RWPE1 (cell line): Measurements from ENCODE around the gene GAP43.

Source experiments
- CTCF ChIA-PET: fragments of 350-600 bp; sonication (Branson Sonifier 250); formaldehyde crosslinking; extraction: SDS; loops from one replicate; lab custom pipeline; 2021; lab: Yijun Ruan, JAX
- POLR2A ChIA-PET: fragments of 400-600 bp; formaldehyde crosslinking; extraction: SDS; loops from one replicate; lab custom pipeline; 2020; ENCODE audit warnings: antibody characterized with exemption; ENCODE audit not compliant: low non-redundant PET; lab: Yijun Ruan, JAX
- DNase-seq: peaks from one replicate; pipeline ENCODE4 v3.0.0; 2012; ENCODE audit warnings: low spot score
- H3K27ac ChIP-seq: fragments of 450-650 bp; 2 replicates; pipeline ENCODE4 v1.5.1; 2017
- TF ChIP-seq, protein P1 (sequence below): fragments of 450-650 bp; conservative IDR thresholded peaks from 2 replicates; pipeline ENCODE4 v1.5.1; 2017; ENCODE audit warnings: low read depth, mild to moderate bottlenecking

Gene GAP43

GRCh38 chr3:115615001-115615814, 8.1 kb upstream of the GAP43 start:
- H3K27ac ChIP-seq, result no peak overlapping the region
- ChIA-PET POLR2A (no interaction called here), CTCF (interaction anchor here (0.7 kb wide), 1 partner anchor 178 kb away, joined by 3 read pairs; no protein-coding TSS in a partner anchor)
- peak; percentile 11 for DNase-seq
- TF ChIP-seq, protein P1, sequence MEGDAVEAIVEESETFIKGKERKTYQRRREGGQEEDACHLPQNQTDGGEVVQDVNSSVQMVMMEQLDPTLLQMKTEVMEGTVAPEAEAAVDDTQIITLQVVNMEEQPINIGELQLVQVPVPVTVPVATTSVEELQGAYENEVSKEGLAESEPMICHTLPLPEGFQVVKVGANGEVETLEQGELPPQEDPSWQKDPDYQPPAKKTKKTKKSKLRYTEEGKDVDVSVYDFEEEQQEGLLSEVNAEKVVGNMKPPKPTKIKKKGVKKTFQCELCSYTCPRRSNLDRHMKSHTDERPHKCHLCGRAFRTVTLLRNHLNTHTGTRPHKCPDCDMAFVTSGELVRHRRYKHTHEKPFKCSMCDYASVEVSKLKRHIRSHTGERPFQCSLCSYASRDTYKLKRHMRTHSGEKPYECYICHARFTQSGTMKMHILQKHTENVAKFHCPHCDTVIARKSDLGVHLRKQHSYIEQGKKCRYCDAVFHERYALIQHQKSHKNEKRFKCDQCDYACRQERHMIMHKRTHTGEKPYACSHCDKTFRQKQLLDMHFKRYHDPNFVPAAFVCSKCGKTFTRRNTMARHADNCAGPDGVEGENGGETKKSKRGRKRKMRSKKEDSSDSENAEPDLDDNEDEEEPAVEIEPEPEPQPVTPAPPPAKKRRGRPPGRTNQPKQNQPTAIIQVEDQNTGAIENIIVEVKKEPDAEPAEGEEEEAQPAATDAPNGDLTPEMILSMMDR, result no peak

DNA sequence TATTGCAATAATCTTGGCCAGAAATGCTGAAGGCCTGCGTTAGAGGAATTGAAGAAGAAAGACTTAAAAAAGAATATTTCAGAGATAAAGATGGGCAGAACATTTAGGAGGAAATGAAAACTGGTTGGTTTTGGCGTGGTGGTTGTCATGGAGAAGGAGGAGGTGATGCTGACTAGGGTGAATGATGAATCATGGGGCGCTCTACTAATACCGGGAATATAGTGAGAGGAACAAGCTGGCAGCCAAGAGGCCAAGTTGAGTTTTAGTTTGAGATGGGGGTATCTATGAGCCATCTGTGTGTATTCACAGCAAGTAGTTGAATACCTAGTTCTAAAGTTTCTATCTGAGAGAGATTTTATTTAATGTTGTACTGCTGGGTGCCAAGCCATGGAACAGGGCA, 6.8 kb upstream of the GAP43 start:
- TF ChIP-seq, protein P1, result no peak
- CTCF ChIA-PET, result interaction anchor here (0.7 kb wide), 1 partner anchor 57 kb away, joined by 3 read pairs; no protein-coding TSS in a partner anchor
- H3K27ac ChIP-seq, result no peak overlapping the region
- POLR2A ChIA-PET, result no interaction called here
- DNase-seq, result no peak

DNA sequence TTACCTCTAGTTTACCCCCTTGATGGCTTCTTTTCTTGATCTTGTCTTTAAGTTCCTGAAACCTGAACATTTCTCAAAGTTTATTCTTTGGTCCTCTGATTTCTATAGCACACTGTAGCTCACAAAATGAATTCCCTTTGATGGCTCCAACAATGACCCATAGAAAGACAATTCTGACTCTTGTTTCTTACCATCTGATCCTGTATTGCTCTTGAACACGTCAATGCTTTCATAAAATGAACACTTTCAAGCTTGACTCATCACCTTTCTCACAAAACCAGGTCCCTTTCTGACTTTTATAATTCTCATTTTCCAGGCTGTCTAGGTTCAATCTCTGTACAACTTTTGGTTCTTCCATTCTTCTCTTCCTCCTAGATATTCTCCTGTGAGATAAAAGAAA, 5.7 kb upstream of the GAP43 start:
- no peak for DNase-seq
- H3K27ac ChIP-seq, result no peak overlapping the region
- TF ChIP-seq, protein P1, result no peak
- CTCF ChIA-PET, result interaction anchor here (0.7 kb wide), 1 partner anchor 511 kb away, joined by 3 read pairs; no protein-coding TSS in a partner anchor
- POLR2A ChIA-PET, result no interaction called here

GRCh38 chr3:115624029-115624741, 875 bp downstream of the GAP43 start:
- POLR2A ChIA-PET, result no interaction called here
- no peak for DNase-seq
- TF ChIP-seq, protein P1, result no peak
- H3K27ac ChIP-seq, result no peak overlapping the region
- CTCF ChIA-PET, result interaction anchor here (0.5 kb wide), 1 partner anchor 522 kb away, joined by 3 read pairs; no protein-coding TSS in a partner anchor

- TF ChIP-seq, protein P1, result no peak
- ChIA-PET POLR2A (no interaction called here), CTCF (interaction anchor here (0.7 kb wide), 1 partner anchor 205 kb away, joined by 3 read pairs; no protein-coding TSS in a partner anchor)
- H3K27ac ChIP-seq, result no peak overlapping the region
- no peak for DNase-seq
These were observed 1.6 kb downstream of the GAP43 start for GRCh38 chr3:115624901-115625300.

- ChIA-PET CTCF (no interaction called here), POLR2A (no interaction called here)
- no peak overlapping the region for H3K27ac ChIP-seq
- TF ChIP-seq, protein P1, result no peak
- DNase-seq, result no peak
These were observed 2.7 kb downstream of the GAP43 start for GRCh38 chr3:115626006-115626409.
